Thoracic aorta (tissue), 2 donors: ENCODE data around the gene NCKAP5. TPM values are rescaled to one million over a fixed set of nuclear protein-coding genes. Genes with fewer than 3 reads are reported as not detected.

ENCODE experiments used
- ATAC-seq: fragments of 150-250 bp; one replicate; pipeline ENCODE4 v1.8.0; 2017; ENCODE audit warnings: low read depth; ENCODE audit not compliant: insufficient number of reproducible peaks, low FRiP score
- DNase-seq: peaks from one replicate; pipeline ENCODE4 v3.0.0-alpha.2; 2020; ENCODE audit warnings: low spot score
- H3K27ac ChIP-seq, 2 donors: fragments of 200-600 bp; sonication (generic); 1 replicate in 1 of 2; 2 replicates in 1 of 2; pipeline ENCODE4 v1.5.1; 2016; ENCODE audit warnings: mild to moderate bottlenecking in 2 of 2, moderate library complexity in 2 of 2
- H3K27me3 ChIP-seq: fragments of 200-600 bp; sonication (generic); replicated peaks from 2 replicates; pipeline ENCODE4 v1.6.0; 2016; ENCODE audit warnings: mild to moderate bottlenecking; ENCODE audit not compliant: insufficient read depth
- H3K36me3 ChIP-seq: fragments of 200-600 bp; sonication (generic); one replicate; pipeline ENCODE4 v1.5.1; 2016
- H3K4me1 ChIP-seq, 2 donors: fragments of 200-600 bp; sonication (generic); 1 replicate in 1 of 2; 2 replicates in 1 of 2; pipeline versions ENCODE4 v1.5.1 to v1.6.0; 2016; ENCODE audit warnings: low read depth in 2 of 2, mild to moderate bottlenecking in 1 of 2; ENCODE audit not compliant: control insufficient read depth in 1 of 2
- H3K4me3 ChIP-seq: fragments of 200-600 bp; sonication (generic); 2 replicates; pipeline ENCODE4 v1.5.1; 2016; ENCODE audit warnings: mild to moderate bottlenecking
- H3K9me3 ChIP-seq: fragments of 200-600 bp; sonication (generic); 2 replicates; pipeline ENCODE4 v1.5.1; 2016
- CTCF ChIP-seq: fragments of 200-600 bp; sonication (generic); IDR thresholded peaks from one replicate; pipeline ENCODE4 v1.5.1; 2019; ENCODE audit warnings: antibody characterized with exemption
- total RNA-seq, 2 donors: library from RNA; depleted of rRNA; stranded (reverse); fragments of >200 nt; gene quantifications; one replicate each; pipeline versions ENCODE4 v1.1.0 to v1.2.3, GENCODE V29; 2016

The NCKAP5 gene
- total RNA-seq, 2 donors from 2014 or later = 1.2 to 1.9 TPM

GRCh38 chr2:133061874-133062593, 506.2 kb downstream of the NCKAP5 start:
- ATAC-seq (no peak), DNase-seq (no peak)
- no peak overlapping the region for H3K4me3 ChIP-seq
- no peaks in the 10 kb centered on the region for H3K27me3 ChIP-seq
- no peak overlapping the region for H3K27ac ChIP-seq
- H3K36me3 ChIP-seq = no peaks in the 10 kb centered on the region
- no peaks in the 10 kb centered on the region for H3K9me3 ChIP-seq
- no peak for TF ChIP-seq CTCF
- H3K4me1 ChIP-seq = no peaks in the 10 kb centered on the region

- TF ChIP-seq CTCF = no peak
- no peaks in the 10 kb centered on the region for H3K9me3 ChIP-seq
- no peaks in the 10 kb centered on the region for H3K27me3 ChIP-seq
- H3K4me3 ChIP-seq = no peak overlapping the region
- no peaks in the 10 kb centered on the region for H3K4me1 ChIP-seq
- DNase-seq (no peak), ATAC-seq (no peak)
- H3K27ac ChIP-seq = no peak overlapping the region
- no peaks in the 10 kb centered on the region for H3K36me3 ChIP-seq
Observed at GRCh38 chr2:133054297-133054696, 514.0 kb downstream of the NCKAP5 start.

GRCh38 chr2:133053541-133053940, 514.7 kb downstream of the NCKAP5 start:
- Histone ChIP-seq H3K27ac (no peak overlapping the region), H3K36me3 (no peaks in the 10 kb centered on the region)

GRCh38 chr2:133045787-133046186, 522.5 kb downstream of the NCKAP5 start:
- Histone ChIP-seq H3K4me3 (no peak overlapping the region), H3K36me3 (no peaks in the 10 kb centered on the region), H3K9me3 (no peaks in the 10 kb centered on the region), H3K27ac (no peak overlapping the region), H3K4me1 (no peaks in the 10 kb centered on the region), H3K27me3 (no peaks in the 10 kb centered on the region)
- DNase-seq (no peak), ATAC-seq (peak; percentile 28)
- no peak for TF ChIP-seq CTCF

More at GRCh38 chr2:133053541-133053940, 514.7 kb downstream of the NCKAP5 start:
- Histone ChIP-seq H3K27me3 (no peaks in the 10 kb centered on the region), H3K4me3 (no peak overlapping the region), H3K4me1 (no peaks in the 10 kb centered on the region), H3K9me3 (no peaks in the 10 kb centered on the region)
- DNase-seq (no peak), ATAC-seq (no peak)
- no peak for TF ChIP-seq CTCF

GRCh38 chr2:133044556-133044955, 523.7 kb downstream of the NCKAP5 start:
- no peaks in the 10 kb centered on the region for H3K36me3 ChIP-seq
- H3K9me3 ChIP-seq = no peaks in the 10 kb centered on the region
- no peaks in the 10 kb centered on the region for H3K27me3 ChIP-seq
- no peak overlapping the region for H3K27ac ChIP-seq
- no peaks in the 10 kb centered on the region for H3K4me1 ChIP-seq
- no peak overlapping the region for H3K4me3 ChIP-seq
- no peak for TF ChIP-seq CTCF
- ATAC-seq = no peak
- DNase-seq = no peak
